Activated CD8-positive, alpha-beta memory T cell treated with anti-CD3 and anti-CD28 coated beads for 48 hours (primary cell): ENCODE results near the gene TDRD1.
A peak's percentile ranks its signal among the peaks of the same experiment; 100 is the strongest.

ENCODE experiments used
- DNase-seq, 3 experiments: peaks; one replicate each; pipeline ENCODE4 v3.0.0-alpha.2; 2020; ENCODE audit warnings: low read depth in 2 of 3, low spot score in 2 of 3

The TDRD1 gene

DNA sequence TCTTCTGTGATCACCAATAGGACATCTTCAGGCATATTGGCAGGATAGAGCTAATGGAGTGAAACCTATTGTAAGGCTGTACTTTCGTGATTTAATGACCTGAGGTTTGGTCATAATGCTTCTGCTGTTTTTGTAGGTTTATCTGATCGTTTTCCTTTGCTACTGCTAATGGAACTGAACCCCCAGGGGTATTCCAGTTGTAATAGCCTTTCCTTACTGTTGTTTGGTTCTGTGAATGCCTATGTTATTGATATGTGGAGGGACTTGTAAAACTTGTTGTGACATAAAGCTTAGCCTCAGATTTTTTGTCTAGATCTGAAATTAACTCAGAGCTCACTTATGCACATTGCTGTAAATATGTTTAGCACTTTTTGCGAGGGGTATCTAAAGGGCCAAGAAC lies 49.0 kb downstream of the TDRD1 start:
- no peak for DNase-seq

DNA sequence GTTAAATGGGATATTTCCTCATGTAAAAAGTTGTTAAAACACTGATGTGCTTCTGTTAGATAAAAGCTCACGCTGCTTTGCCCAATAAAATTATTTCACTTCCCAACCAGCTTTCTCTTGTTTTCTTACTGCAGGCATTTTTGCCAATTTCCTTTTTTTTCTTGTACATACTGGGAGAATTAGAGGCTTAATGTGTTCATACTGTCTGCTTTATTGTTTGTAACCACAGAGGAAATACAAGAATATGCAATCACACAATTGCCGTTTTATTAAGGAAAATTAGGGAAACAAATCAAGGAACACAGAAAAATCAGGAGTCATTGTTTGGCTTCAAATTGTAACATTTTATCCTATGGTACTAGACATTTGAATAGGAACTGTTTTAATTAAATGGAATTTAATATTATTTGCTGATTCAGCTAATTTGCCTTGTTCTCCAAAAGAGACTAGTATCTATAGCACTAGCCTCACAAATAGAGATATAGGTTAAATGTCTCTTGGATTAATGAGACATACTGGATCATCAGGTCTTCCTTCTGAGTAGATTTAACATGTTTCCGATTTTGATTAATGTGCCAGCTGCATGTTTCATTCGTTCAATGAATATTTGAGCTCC lies 53.5 kb downstream of the TDRD1 start:
- DNase-seq: no peak

DNA sequence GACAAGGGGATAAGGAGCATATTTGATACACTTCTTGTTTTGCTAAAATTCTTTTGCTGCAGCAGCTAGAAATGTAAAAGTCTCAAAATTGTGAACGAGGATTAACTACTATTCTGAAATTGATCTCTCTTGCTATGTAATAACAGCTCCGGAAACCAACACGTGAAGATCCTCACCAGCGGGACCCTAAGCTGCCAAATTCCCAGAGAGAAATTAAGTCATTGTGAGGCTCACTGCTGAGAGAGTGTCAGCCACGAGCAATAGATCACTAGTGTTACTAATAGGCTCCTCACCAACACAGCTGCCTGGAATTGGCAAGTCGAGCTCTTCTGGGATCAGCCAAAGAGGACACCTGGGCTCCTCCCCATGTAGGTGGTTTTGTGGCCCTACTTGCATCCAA lies 54.3 kb downstream of the TDRD1 start:
- no peak for DNase-seq

DNA sequence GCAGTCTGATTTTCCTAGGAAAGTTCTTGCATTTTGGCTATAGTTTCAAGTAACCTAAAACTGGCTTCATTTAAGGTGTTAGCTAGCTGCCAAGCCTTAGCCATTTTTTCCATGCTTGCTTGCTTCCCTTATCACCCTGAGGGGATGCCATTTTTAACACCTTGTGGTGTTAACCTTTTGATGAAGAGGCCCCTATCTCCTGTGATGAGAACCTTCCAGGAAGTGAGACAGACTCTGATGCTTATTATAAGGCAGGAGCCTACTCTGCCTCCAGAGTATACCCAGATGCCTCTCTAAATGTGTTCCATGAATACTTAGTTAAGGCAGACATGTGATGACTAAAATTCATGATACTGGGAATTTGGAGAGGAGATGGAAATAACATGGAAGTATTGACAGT lies 55.0 kb downstream of the TDRD1 start:
- no peak for DNase-seq

DNA sequence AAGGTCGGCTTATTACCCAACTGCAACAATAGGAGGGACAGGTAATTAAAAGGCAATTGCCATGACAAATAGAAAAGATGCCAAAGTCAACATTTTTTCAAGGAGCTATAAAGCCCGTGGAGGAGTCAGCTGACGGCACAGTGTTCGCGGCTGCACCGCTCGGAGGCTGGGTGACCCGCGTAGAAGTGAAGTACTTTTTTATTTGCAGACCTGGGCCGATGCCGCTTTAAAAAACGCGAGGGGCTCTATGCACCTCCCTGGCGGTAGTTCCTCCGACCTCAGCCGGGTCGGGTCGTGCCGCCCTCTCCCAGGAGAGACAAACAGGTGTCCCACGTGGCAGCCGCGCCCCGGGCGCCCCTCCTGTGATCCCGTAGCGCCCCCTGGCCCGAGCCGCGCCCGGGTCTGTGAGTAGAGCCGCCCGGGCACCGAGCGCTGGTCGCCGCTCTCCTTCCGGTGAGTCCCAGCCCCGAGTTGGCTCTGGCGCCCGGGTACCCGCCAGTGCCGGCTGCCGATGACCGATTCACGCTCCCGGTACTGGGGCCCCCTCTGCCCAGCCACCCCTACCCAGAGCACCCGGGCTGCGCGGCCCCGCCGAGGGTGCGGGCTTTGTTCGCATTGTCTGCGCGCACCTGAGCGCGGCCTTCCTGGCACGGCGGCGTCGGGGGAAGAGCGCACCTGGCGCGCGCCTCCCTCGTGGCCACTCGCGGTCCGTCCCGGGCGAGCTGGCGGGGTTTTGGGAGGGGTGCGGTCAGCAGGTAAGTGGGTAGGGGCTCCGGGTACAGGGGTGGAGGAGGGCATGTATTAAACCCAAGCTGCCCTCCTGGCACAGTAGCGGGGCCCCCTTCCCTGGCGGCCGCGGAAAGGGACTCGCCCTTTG lies 60.2 kb downstream of the TDRD1 start, which contains the start of gene VWA2:
Gene VWA2 (plus strand): TSS at position 138 of the 877 bp plus-strand sequence. CDS start 9,460 bp downstream, outside the sequence.
- DNase-seq: peak in 2 of 3 experiments; percentile 10 to 22

DNA sequence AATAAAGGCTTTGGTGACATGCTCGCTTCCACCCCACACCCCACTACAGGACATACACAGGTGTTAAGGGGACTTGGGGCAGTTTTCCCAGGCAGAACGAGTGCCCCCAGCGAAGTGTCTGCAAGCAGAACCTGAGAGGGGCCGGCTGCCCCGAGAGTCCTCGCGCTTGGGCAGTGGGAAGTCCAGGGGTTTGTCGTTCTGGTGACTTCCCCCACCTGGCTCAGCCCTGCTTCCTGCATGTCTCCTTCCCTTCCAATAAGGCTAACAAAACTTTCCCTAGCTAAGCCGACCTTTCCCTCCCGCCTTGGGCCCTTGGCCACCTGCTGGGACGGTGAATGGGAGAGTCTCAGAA lies 60.8 kb downstream of the TDRD1 start:
- no peak for DNase-seq

DNA sequence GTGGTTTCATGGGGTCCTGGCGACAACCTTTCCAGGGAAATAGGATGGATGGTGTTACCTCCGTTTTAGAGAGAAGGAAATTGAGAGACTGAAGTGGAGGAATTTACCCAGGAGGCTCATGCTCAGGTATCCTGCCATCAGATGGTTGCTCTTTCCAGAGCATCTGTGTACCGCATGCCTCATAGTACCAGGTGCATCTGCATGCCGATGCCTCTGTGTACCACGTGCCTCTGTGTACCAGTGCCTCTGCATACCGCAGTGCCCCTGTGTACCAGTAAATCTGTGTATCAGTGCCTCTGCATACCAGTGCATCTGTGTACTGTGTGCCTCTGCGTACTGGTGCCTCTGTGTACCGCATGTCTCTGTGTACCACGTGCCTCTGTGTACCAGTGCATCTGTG lies 63.1 kb downstream of the TDRD1 start:
- DNase-seq: no peak

DNA sequence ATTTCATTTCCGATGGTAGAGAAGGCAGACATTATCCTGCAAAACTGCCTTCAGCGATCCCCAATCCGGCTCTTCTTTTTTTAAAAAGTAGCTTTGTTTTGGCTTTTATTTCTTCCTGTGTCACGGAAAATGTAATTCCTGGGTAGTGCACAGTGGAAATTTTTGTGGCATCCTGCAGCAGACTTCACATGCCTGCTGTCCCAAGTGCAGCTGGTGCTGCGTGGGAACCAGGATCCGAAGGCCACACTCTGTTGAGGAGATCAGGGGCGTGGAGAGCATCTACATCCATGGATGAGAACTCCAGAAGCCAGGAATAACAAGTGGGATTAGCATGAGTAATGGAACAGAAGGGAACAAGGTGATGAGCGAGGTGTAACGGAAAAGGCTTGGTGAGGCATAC lies 64.5 kb downstream of the TDRD1 start:
- DNase-seq: no peak

DNA sequence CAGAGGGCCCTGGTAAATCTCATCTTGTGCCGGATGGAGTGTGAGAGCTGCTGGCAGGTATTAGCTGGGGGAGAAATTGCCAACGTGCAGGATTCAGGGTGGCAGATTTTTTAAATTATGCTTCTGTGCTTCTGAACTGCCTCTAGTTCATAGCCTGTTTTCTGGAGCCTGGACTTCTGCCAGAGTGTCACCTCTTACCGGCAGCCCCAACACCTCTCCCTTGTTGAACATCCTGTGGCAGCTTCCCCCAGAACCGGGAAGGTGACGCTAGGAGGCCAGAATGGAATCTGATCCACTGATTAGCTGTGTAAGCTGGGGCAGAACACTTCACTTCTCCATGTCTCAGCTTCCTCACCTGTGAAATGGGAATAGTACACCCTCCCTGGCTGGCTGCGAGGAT lies 65.0 kb downstream of the TDRD1 start:
- DNase-seq: no peak

DNA sequence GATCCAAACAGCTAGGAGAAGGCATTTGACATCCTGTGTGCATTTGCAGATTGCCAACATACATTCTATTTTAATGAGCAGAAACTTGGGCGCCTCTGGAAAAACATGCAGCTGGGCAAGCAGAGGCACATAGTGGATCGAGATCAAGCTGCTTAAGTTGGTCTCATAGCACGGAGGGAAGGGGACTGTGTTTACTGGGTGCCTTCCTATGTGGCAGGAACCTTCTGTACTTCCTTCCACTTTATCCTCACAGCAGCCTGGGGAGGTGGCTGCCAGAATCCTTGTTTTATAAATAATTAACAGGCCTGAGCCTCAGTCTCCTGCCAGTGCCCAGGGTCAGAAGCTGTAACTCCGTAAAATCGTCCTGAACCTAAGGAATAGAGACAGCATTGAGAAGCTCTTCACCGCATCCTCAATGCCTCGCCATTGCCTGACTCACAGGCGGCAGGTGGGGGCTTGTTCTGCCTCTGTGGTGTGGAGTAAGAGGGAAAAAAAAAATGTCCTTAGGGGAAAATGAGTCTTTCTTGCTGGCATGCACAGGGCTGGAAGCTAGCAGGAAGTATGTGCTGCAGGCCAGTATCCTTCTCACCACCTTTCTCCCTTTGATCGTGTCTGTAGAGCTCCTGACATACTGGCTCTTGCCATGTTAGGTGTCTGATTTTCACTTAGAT lies 66.1 kb downstream of the TDRD1 start:
- no peak for DNase-seq

DNA sequence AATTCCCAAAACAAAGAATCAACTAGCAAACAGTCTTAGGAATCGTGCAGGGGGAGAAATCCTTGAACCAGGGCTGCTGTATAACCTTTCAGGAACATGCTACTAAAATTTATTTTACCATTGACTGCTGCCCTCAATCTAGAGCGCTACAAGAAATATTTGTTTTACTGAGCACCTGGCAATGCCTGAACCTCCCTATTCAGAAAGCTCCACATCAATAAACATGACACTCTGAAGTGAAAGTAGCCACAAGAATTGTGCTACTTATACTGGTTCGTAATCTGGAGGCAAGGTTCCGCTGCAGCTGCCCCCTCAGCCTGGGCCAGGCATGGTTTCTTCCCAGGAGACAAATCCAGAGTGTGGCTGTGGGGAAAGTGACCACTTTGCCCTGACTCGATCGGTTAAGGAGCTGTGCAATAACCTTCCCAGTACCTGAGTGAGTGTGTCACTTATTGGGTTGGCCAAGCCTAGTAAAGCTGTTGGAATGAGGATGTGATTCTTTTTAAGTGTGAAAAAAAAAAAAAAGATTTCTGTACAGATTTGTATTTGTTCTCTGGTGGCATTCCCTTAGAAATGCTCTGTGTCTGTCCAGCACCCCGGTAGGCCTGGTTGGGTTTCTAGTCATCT lies 67.6 kb downstream of the TDRD1 start:
- DNase-seq: no peak

DNA sequence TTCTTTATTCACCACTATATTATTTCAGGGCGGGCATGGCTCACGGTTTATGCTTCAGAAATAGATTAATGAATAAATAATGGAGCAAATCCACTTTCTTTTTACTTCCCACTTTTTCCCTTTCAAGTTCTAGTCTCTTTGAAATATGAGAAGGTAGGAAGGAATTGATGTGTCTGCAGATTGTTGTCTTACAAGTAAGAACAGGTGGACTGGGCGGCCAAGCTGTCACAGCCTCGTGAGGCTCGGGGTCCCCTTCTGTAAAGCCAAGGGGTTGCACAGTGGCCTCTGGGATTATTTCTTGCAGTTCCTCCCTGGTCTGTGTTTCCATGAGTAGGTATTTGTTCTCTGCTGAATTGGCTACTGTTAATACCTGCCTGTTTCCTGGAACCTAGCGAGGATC lies 71.1 kb downstream of the TDRD1 start:
- no peak for DNase-seq

DNA sequence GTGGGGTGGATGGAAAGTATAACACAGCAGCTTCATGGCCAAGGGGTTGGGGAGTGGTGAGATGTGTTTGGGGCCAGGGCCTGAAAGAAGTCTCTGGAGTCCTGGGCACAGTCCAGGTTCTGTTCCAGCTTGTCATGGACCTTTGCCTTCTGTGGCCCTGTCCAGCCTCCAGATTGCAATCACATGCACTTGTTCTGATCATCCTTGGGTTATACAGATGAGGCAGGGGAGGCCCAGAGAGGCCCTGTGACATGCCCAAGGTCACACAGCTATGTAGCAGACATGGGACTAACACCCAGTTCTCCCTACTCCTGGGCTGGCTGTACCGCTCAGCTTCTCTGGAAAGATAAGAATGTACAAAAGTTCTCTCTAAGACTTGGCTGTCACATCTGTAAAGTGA lies 71.6 kb downstream of the TDRD1 start:
- no peak for DNase-seq

DNA sequence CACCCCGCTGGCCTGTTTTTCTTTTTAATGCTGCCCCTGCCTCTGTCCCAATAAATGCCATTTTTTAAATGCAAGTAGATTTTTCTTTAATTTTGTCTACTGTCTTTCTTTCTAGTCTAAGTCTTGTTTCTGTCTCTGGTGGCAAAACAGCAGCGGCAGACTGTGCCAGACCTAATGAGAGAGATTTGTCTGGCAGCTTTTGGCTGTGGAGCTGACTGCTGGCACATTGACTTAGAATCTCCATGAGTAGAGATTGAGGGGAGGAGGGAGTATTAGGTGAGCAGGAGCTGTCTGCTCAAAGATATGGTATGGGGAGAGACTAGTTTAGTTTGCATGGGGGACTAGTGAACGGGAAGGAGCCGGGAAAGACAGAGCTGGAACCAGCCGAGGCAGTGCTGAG lies 72.9 kb downstream of the TDRD1 start:
- no peak for DNase-seq

DNA sequence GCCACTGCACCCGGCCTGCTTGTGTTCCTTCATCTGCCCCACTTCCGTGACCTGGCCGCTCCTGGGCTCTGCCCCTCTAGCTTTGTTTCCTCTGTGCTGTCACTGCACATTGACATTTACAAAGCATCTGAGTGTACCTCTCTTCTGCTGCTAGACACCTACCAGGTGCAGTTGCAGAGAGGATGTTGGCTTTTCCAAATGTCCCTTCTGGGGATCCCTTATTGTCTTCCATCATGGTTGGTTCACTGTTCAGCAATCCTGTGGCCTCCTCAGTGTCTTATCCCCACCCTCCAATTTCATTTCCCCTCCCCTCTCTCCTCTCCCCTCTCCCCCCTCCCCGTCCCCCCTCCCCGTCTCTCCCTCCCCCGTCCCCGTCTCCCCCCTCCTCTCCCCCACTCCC lies 73.7 kb downstream of the TDRD1 start:
- DNase-seq: no peak

DNA sequence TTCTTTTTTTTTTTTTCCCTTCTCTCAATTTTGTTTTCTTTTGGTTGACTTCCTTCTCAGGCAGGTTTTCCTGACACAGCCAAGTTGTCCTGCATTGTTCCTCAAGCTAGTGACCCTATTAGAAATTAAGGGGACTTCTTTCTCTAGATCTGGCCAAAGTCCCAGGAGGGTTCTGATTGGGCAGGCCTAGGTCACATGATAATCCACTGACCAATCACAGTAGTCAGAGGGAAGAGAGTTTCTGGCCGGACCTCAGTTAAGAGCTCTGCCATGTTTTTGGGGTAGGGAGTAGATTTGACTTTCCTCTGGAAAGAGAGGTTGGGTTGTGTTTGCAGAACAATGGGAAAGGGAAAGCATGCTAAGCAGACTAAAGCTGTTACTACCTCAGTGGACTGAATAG lies 76.1 kb downstream of the TDRD1 start:
- no peak for DNase-seq

DNA sequence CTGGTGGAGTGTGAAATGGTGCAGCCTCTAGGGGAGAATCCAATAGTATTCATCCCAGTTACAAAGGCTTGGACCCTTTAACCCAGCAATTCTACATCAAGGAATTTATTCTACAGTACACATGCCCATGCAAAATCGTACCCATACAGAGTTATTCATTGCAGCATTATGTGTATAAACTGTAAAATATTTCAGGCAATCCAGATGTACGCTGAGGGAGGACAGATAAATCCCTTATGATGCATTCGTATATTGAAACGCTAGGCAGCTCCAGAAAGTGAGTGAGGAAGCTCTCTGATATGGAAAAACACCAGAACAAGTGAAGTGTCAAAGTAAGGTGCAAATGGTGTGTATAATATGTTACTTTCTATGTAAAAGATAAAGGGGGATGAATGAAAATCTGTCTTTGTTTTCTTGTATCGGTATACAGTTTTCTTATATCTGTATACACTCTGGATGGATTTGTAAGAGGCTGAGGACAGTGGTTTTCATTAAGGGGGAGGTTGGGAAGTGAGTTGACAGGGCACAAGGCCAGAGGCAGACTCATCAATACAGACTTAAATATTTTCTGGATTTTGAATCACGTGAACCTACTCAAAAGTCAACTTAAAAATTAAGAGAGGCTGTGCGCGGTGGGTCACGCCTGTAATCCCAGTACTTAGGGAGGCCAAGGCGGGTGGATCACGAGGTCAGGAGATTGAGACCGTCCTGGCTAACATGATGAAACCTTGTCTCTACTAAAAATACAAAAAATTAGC lies 77.0 kb downstream of the TDRD1 start:
- DNase-seq: no peak

DNA sequence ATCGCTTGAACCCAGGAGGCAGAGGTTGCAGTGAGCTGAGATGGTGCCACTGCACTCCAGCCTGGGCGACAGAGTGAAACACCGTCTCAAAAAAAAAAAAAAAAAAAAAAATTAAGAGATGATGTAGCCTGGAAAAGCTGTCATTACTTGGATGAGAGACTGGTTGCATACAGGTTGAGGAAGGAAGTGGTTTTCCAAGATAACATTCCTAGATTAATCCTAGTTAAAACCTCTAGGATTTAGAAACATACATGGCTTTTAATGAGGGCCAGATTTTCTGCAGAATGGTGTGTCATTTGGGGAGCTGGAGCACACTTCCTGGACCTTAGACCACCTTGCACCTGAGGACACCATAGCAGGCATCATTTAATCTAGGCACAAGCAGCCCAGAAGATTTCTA lies 77.7 kb downstream of the TDRD1 start:
- DNase-seq: no peak

DNA sequence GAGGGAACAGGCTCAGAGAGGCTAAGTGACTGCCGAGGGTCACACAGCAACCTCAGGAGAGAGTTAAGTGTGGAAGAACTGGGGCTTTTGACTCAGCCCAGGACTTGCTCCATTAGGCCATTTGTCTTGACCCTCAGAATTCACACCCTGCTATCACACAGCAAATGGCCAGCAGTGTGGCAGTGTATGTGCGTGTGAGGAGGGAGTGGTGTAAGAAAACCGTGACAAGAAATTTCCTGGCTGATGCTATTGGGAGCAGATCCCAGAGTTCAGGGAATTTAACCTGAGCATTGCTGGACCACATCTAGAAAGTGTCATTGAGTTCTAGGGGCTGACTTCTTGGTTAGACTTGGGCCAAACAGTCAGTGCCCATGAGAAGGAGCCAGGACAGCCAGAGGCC lies 78.3 kb downstream of the TDRD1 start:
- DNase-seq: no peak

DNA sequence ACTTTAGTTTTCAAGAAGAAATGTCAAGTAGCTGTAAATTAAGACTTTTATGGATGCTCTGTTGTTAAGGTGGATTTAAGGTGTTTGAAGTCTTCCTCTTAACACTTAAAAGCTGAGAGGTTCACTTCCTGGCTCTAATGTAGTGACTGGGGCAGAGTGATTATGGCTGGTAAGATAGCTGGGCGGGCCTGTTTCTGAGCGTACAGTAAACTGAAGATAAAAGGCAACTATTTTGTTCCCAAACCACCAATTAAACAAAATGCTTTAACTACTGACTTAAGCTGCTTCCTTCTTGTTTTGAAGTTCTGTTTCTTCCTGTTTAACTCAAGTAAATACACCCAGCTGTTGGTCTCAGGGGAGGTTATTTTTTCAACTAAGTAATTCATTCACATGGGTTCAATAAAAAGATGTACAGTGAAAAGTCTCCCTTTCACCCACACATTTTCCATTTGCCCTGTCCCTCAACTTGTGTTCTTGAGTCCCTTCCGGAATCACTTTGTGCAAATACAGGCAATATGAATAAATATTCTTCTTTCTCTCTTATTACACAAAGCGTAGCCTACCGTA lies 79.2 kb downstream of the TDRD1 start:
- no peak for DNase-seq

DNA sequence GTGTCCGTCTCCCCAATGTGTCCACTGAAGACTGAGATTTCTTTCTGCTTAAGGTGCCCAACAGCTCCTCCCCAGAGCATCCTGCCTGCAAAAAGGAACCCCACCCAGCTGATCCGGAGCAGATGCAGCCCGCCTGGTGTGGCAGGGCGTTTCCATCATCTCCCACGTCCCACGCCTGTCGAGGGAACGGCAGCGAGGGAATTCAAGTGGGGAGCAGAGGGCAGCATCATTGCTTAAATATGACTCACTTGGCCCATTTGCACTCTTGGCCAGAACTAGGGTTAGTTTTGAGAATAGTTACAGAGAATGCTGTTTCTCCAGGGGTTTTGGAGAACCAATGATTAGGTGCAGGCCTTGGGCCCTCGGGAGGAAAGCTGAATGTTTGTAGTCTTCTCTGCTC lies 80.7 kb downstream of the TDRD1 start:
- no peak for DNase-seq
